Small intestine (tissue), 7 donors: Measurements from ENCODE around the gene DPYSL4. TPM values are rescaled to one million over a fixed set of nuclear protein-coding genes. Genes with fewer than 3 reads are reported as not detected.

Source experiments
- DNase-seq, 2 donors: peaks; one replicate each; pipeline versions ENCODE4 v3.0.0 to v3.0.0-alpha.2; 2013
- FAIRE-seq: peaks from 2 replicates; lab custom pipeline; 2012; peaks lifted over from hg19 to GRCh38; lab: Jason Lieb, UNC
- H3K27ac ChIP-seq, 3 donors: one replicate each; pipeline ENCODE4 v1.5.1; 2013; ENCODE audit warnings: low read length in 2 of 3, mild to moderate bottlenecking in 2 of 3, control low read depth in 1 of 3, inconsistent platforms in 1 of 3, low read depth in 1 of 3, moderate library complexity in 1 of 3
- H3K27me3 ChIP-seq, 3 donors: one replicate each; pipeline ENCODE4 v1.6.1; 2013; ENCODE audit warnings: low read length in 3 of 3, inconsistent platforms in 1 of 3; ENCODE audit not compliant: control insufficient read depth in 3 of 3, insufficient read depth in 3 of 3
- H3K36me3 ChIP-seq, 3 donors: one replicate each; pipeline ENCODE4 v1.6.1; 2013; ENCODE audit warnings: low read length in 3 of 3, inconsistent platforms in 1 of 3, low read depth in 1 of 3, mild to moderate bottlenecking in 1 of 3, moderate library complexity in 1 of 3; ENCODE audit not compliant: control insufficient read depth in 3 of 3, insufficient read depth in 2 of 3
- H3K4me1 ChIP-seq, 3 donors: one replicate each; pipeline ENCODE4 v1.6.1; 2013; ENCODE audit warnings: low read length in 2 of 3, inconsistent platforms in 1 of 3, low read depth in 1 of 3, mild to moderate bottlenecking in 1 of 3, moderate library complexity in 1 of 3; ENCODE audit not compliant: control insufficient read depth in 3 of 3, insufficient read depth in 2 of 3
- H3K4me3 ChIP-seq, 3 donors: one replicate each; pipeline ENCODE4 v1.5.1; 2013; ENCODE audit warnings: low read length in 3 of 3, control low read depth in 1 of 3, inconsistent platforms in 1 of 3, low read depth in 1 of 3, mild to moderate bottlenecking in 1 of 3, moderate library complexity in 1 of 3
- H3K9me3 ChIP-seq, 2 donors: one replicate each; pipeline ENCODE4 v1.6.1; 2013; ENCODE audit warnings: low read depth in 1 of 2, low read length in 1 of 2; ENCODE audit not compliant: control insufficient read depth in 2 of 2, insufficient read depth in 1 of 2
- WGBS, 3 donors: extraction: QIAGEN DNeasy Blood & Tissue Kit; methylation state at CpG; one replicate each; pipeline ENCODE4 v1.1.7; 2013; 5-methylcytosine and 5-hydroxymethylcytosine counted together
- polyA plus RNA-seq, 4 donors: library from polyadenylated mRNA; stranded (reverse) in 3 of 4; unstranded in 1 of 4; fragments of 200-250 nt in 3 of 4; fragments of 120-200 nt in 1 of 4; gene quantifications; one replicate each; pipeline versions ENCODE4 v1.2.1 to v1.2.3, GENCODE V29; 2013
- donor health status: healthy with polysubstance abuse.
- donor health status: control.
- donor health status: control.
- donor health status: Bipolar disorder and iron deficiency.
- donor health status: healthy.

Gene DPYSL4
- polyA plus RNA-seq, 4 donors: 1.0 to 1.2 TPM; not detected in 2

DNA sequence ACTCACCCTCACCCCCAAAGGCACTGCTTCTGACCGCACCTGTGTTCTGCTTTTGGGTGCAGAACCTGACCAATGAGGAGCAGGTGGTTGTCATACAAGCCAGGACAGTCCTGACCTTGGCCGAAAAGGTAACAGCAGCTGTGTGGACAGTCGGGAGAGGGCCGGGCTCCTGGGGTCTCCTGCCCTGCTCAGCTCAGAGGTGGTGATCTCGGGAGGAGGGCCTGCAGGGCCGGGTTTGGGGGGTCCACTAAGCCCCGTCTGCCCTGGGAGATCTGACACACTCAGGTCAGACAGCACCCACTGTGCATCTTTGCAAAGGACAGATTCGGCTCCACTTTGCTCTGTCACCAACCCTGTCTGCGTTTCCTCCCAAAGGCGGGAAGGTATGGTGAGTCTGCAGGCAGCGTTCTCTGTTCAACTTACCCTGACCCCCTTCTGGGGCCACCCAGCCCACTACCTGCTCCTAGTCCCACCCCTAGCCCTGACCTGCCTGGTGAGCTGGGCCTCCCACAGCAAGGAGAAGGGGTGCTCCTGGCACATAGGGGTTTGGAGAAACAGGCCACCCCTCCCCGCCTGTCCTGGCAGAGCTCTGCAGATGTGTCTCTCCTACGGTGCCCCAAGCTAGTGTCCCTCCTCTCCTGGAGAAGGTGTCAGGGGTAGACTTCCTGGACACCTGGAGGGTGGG lies 33.7 kb upstream of the DPYSL4 start:
- Histone ChIP-seq H3K36me3 (no peaks in the 10 kb centered on the region), H3K27ac (no peak overlapping the region), H3K9me3 (no peaks in the 10 kb centered on the region), H3K4me3 (no peak overlapping the region), H3K27me3 (no peaks in the 10 kb centered on the region), H3K4me1 (no peaks in the 10 kb centered on the region)
- 58 to 80% (median 73%) methylated on average over 13 of the region's 13 CpGs for WGBS, 3 donors
- DNase-seq: no peak
- no peak for FAIRE-seq

- Histone ChIP-seq H3K27me3 (no peaks in the 10 kb centered on the region), H3K4me1 (no peaks in the 10 kb centered on the region), H3K4me3 (no peak overlapping the region), H3K27ac (no peak overlapping the region), H3K9me3 (no peaks in the 10 kb centered on the region), H3K36me3 (no peaks in the 10 kb centered on the region)
- FAIRE-seq: no peak
- no peak for DNase-seq
- 77 to 87% (median 81%) methylated on average over 19 of the region's 19 CpGs for WGBS, 3 donors
Observed at GRCh38 chr10:132153616-132154217, 33.0 kb upstream of the DPYSL4 start.

GRCh38 chr10:132154440-132154839 lies 32.3 kb upstream of the DPYSL4 start:
- no peak for FAIRE-seq

DNA sequence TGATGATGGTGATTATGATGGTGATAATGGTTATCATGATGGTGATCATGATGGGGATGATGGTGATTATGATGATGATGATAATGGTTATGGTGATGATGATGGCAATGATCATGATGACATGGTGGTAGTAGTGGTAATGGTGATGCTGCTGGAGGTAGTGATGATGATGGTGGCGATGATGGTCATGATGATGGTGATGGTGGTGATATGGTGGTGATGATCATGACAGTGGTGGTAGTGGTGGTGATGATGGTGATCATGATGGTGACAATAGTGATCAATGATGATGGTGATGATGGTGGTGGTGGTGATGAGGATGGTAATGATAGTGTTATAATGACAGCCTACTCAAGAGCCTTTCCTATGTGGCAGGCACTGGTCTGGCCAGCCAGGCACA lies 31.8 kb upstream of the DPYSL4 start:
- Histone ChIP-seq H3K27me3 (no peaks in the 10 kb centered on the region), H3K27ac (no peak overlapping the region), H3K9me3 (no peaks in the 10 kb centered on the region), H3K4me1 (no peaks in the 10 kb centered on the region), H3K36me3 (no peaks in the 10 kb centered on the region), H3K4me3 (no peak overlapping the region)
- WGBS, 3 donors: 94 to 96% (median 96%) methylated on average over 1 of the region's 1 CpG
- DNase-seq (no peak), FAIRE-seq (no peak)

More at GRCh38 chr10:132154440-132154839, 32.3 kb upstream of the DPYSL4 start:
- 69 to 74% (median 72%) methylated on average over 7 of the region's 7 CpGs for WGBS, 3 donors
- H3K4me3 ChIP-seq: no peak overlapping the region
- H3K9me3 ChIP-seq: no peaks in the 10 kb centered on the region
- no peaks in the 10 kb centered on the region for H3K27me3 ChIP-seq
- no peaks in the 10 kb centered on the region for H3K36me3 ChIP-seq
- no peaks in the 10 kb centered on the region for H3K4me1 ChIP-seq
- H3K27ac ChIP-seq: no peak overlapping the region
- DNase-seq: no peak

DNA sequence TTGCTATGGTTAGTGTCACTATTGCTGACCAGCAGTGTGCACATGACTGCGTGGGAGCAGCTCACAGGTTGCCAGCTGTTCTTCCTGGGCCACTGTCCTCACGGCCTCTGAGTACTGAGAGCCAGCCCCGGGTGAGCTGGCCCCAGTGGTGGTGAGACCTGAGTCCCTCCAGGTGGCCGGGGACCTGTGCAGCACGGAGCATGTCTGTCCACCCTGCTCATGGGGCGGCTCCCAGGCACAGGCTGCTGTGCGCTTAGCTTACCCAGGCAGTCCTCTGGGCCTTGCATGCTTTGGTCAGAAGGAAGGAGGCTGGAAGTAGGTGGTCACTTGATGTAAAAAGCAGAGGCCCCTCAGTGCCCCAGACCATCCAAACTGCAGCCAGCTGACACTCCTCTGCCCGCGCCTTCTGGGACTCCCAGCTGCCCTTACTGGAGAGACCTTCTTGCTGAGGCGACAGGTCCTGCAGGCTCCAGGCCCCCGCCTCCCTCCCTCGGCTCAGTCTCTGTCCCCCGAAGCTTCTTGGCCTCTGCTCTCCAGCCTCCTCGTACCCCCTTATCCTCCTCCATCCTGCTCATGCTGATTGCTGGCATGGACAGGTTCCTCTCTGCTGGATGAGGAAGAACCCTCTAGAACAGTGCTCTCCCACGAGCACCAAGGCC lies 30.9 kb upstream of the DPYSL4 start:
- no peak overlapping the region for H3K4me3 ChIP-seq
- no peaks in the 10 kb centered on the region for H3K36me3 ChIP-seq
- H3K4me1 ChIP-seq: no peaks in the 10 kb centered on the region
- no peaks in the 10 kb centered on the region for H3K9me3 ChIP-seq
- no peak for FAIRE-seq
- no peak for DNase-seq
- 74 to 83% (median 79%) methylated on average over 15 of the region's 15 CpGs for WGBS, 3 donors
- no peaks in the 10 kb centered on the region for H3K27me3 ChIP-seq
- no peak overlapping the region for H3K27ac ChIP-seq

- no peaks in the 10 kb centered on the region for H3K27me3 ChIP-seq
- no peaks in the 10 kb centered on the region for H3K4me1 ChIP-seq
- H3K9me3 ChIP-seq: no peaks in the 10 kb centered on the region
- WGBS, 3 donors: 78 to 83% (median 83%) methylated on average over 7 of the region's 7 CpGs
- no peaks in the 10 kb centered on the region for H3K36me3 ChIP-seq
- H3K4me3 ChIP-seq: no peak overlapping the region
- DNase-seq (no peak), FAIRE-seq (no peak)
- H3K27ac ChIP-seq: no peak overlapping the region
Observed at GRCh38 chr10:132156382-132156781, 30.4 kb upstream of the DPYSL4 start.

- FAIRE-seq (no peak), DNase-seq (no peak)
- Histone ChIP-seq H3K4me3 (no peak overlapping the region), H3K27ac (no peak overlapping the region), H3K27me3 (no peaks in the 10 kb centered on the region), H3K36me3 (no peaks in the 10 kb centered on the region), H3K4me1 (no peaks in the 10 kb centered on the region), H3K9me3 (no peaks in the 10 kb centered on the region)
- 83 to 85% (median 85%) methylated on average over 8 of the region's 8 CpGs for WGBS, 3 donors
Observed at GRCh38 chr10:132157101-132157500, 29.6 kb upstream of the DPYSL4 start.

DNA sequence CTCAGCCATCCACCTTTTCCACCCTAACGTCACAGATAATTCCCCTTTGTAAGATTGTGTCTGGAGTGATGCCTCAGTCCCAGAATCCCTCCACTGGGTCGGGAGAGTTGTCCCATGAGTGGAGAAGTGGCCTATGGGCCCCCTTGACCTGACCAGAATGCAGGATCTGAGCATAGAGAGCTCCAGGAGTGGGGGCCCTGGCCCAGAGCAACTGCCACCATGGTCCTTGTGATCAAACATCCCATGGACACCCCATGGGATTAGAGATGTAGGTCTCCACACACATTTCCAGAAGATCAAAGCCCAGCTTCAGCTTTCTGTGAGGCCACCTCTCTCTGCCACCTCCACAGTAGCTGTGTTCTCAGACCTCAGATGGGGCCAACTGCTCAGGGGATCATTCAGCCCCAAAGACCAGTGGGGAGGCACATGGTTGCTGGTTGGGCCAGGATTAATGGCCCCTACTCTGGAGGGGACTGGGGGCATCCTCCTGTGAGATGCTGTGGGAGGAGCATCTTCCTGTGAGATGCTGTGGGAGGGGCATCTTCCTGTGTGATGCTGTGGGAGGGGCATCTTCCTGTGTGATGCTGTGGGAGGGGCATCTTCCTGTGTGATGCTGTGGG lies 28.5 kb upstream of the DPYSL4 start:
- no peak for DNase-seq
- no peaks in the 10 kb centered on the region for H3K9me3 ChIP-seq
- no peak for FAIRE-seq
- 47 to 55% (median 49%) methylated on average over 2 of the region's 2 CpGs for WGBS, 3 donors
- no peak overlapping the region for H3K27ac ChIP-seq
- no peak overlapping the region for H3K4me3 ChIP-seq
- H3K4me1 ChIP-seq: no peaks in the 10 kb centered on the region
- H3K27me3 ChIP-seq: peaks cover 0 to 4% (median 0%) of the 10 kb centered on the region in 3 donors
- no peaks in the 10 kb centered on the region for H3K36me3 ChIP-seq
